HepG2 (cell line): ENCODE measurements around the gene PAXIP1. TPM values are rescaled to one million over a fixed set of nuclear protein-coding genes. Genes with fewer than 3 reads are reported as not detected.
A peak's percentile ranks its signal among the peaks of the same experiment; 100 is the strongest.

Source experiments
- ADNP ChIP-seq: sonication (generic); formaldehyde crosslinking; IDR thresholded peaks from 2 replicates; pipeline ENCODE4 v1.4.0; 2020; ENCODE audit warnings: missing genetic modification reagents
- ATRX ChIP-seq: sonication (generic); formaldehyde crosslinking; IDR thresholded peaks from 2 replicates; pipeline ENCODE4 v1.4.0; 2020; ENCODE audit warnings: missing genetic modification reagents, borderline replicate concordance
- CSRNP1 ChIP-seq: sonication (generic); formaldehyde crosslinking; IDR thresholded peaks from 2 replicates; pipeline ENCODE4 v1.8.1; 2023; ENCODE audit warnings: mild to moderate bottlenecking, missing genetic modification reagents
- DR1 ChIP-seq: sonication (generic); formaldehyde crosslinking; IDR thresholded peaks from 2 replicates; pipeline ENCODE4 v1.8.0; 2021; ENCODE audit warnings: mild to moderate bottlenecking, missing genetic modification reagents, inconsistent platforms
- IKZF5 ChIP-seq: IDR thresholded peaks from 2 replicates; pipeline ENCODE4 v1.6.1; 2018; ENCODE audit warnings: missing genetic modification reagents, mild to moderate bottlenecking, missing compliant biosample characterization
- KDM5A ChIP-seq: fragments of 200-600 bp; sonication (generic); IDR thresholded peaks from 2 replicates; pipeline ENCODE4 v1.7.0; 2018; ENCODE audit warnings: antibody characterized with exemption, mild to moderate bottlenecking, low read length, borderline replicate concordance
- NCOA2 ChIP-seq: sonication (generic); formaldehyde crosslinking; IDR thresholded peaks from 2 replicates; pipeline ENCODE4 v1.8.0; 2022; ENCODE audit warnings: inconsistent platforms
- RAD21 ChIP-seq: fragments of 450-650 bp; formaldehyde crosslinking; IDR thresholded peaks from 2 replicates; pipeline ENCODE4 v1.5.0; 2020; ENCODE audit warnings: mild to moderate bottlenecking
- SNAPC4 ChIP-seq: sonication (generic); formaldehyde crosslinking; IDR thresholded peaks from 2 replicates; pipeline ENCODE4 v1.4.0; 2020; ENCODE audit warnings: mild to moderate bottlenecking, missing genetic modification reagents
- TAF1 ChIP-seq: sonication (generic); formaldehyde crosslinking; IDR thresholded peaks from 2 replicates; pipeline ENCODE4 v1.4.0; 2020; ENCODE audit warnings: missing genetic modification reagents
- THAP9 ChIP-seq: sonication (generic); formaldehyde crosslinking; IDR thresholded peaks from 2 replicates; pipeline ENCODE4; 2020; ENCODE audit warnings: missing genetic modification reagents, mild to moderate bottlenecking, borderline replicate concordance
- TOE1 ChIP-seq: sonication (generic); formaldehyde crosslinking; IDR thresholded peaks from 2 replicates; pipeline ENCODE4 v1.4.0; 2020; ENCODE audit warnings: mild to moderate bottlenecking, missing genetic modification reagents
- ZEB1 ChIP-seq: IDR thresholded peaks from 2 replicates; pipeline ENCODE4 v1.6.1; 2012; ENCODE audit warnings: mild to moderate bottlenecking, low read depth, inconsistent platforms; ENCODE audit not compliant: insufficient replicate concordance
- ZNF160 ChIP-seq: sonication (generic); formaldehyde crosslinking; IDR thresholded peaks from 2 replicates; pipeline ENCODE4 v1.8.0; 2022; ENCODE audit warnings: mild to moderate bottlenecking, inconsistent platforms, missing genetic modification reagents
- ZNF235 ChIP-seq: sonication (generic); formaldehyde crosslinking; IDR thresholded peaks from 2 replicates; pipeline ENCODE4 v1.8.1; 2023; ENCODE audit warnings: mild to moderate bottlenecking, missing genetic modification reagents, borderline replicate concordance
- ZNF564 ChIP-seq: sonication (generic); formaldehyde crosslinking; IDR thresholded peaks from 2 replicates; pipeline ENCODE4 v1.8.1; 2023; ENCODE audit warnings: mild to moderate bottlenecking, missing genetic modification reagents
- ZNF773 ChIP-seq: sonication (generic); formaldehyde crosslinking; IDR thresholded peaks from 2 replicates; pipeline ENCODE4 v1.4.0; 2020; ENCODE audit warnings: missing genetic modification reagents, borderline replicate concordance
- polyA plus RNA-seq, 8 experiments: library from polyadenylated mRNA; depleted of rRNA in 3 of 8; stranded (reverse) in 7 of 8; unstranded in 1 of 8; fragments of >200 nt; fragmentation: Illumina TruSeq in 4 of 8; extraction: Trizol in 4 of 8; gene quantifications; 2 replicates each; pipeline versions ENCODE4 v1.2.1 to v1.2.3, GENCODE V29; 2011 to 2016; ENCODE audit warnings: low read depth in 4 of 8, missing spikeins in 1 of 8, mixed read lengths in 1 of 8; ENCODE audit not compliant: insufficient read depth in 1 of 8
- total RNA-seq, 5 experiments: library from RNA; depleted of rRNA; stranded (reverse); fragments of >200 nt; fragmentation: Illumina TruSeq; extraction: Trizol; gene quantifications; 2 replicates each; pipeline ENCODE4 v1.2.3, GENCODE V29; 2016; ENCODE audit warnings: low read depth in 1 of 5

The PAXIP1 gene
- total and polyA plus RNA-seq, 2 of the 13 experiments (the other 11 are each of a cell fraction or from before 2014, with no cell fraction given), result 11.6 to 16.2 TPM

- peak; percentile 50; the same call in 1 of the 2 replicates for TF ChIP-seq DR1 (CRISPR knock-in tag)
- TF ChIP-seq ZNF564 (CRISPR knock-in tag), result 0 out of 2 replicates have a peak, but pooled peaks have one; percentile 69
- no peak for TF ChIP-seq ATRX (CRISPR knock-in tag)
- peak; percentile 86; the same call in 1 of the 2 replicates for TF ChIP-seq CSRNP1 (CRISPR knock-in tag)
- no peak for TF ChIP-seq ZNF235 (CRISPR knock-in tag)
- no peak for TF ChIP-seq NCOA2 (CRISPR knock-in tag)
- TF ChIP-seq TAF1 (CRISPR knock-in tag), result peak; percentile 84
- no peak for TF ChIP-seq ADNP (CRISPR knock-in tag)
- 0 out of 2 replicates have a peak, but pooled peaks have one; percentile 5 for TF ChIP-seq RAD21 (CRISPR knock-in tag)
- TF ChIP-seq ZEB1, result peak; percentile 71
- no peak for TF ChIP-seq TOE1
- TF ChIP-seq THAP9 (CRISPR knock-in tag), result no peak
- TF ChIP-seq KDM5A, result peak; percentile 33; the same call in 1 of the 2 replicates
- TF ChIP-seq SNAPC4 (CRISPR knock-in tag), result no peak
- 0 out of 2 replicates have a peak, but pooled peaks have one; percentile 22 for TF ChIP-seq IKZF5 (CRISPR knock-in tag)
- peak; percentile 62; the same call in 1 of the 2 replicates for TF ChIP-seq ZNF773 (CRISPR knock-in tag)
- peak; percentile 57; the same call in 1 of the 2 replicates for TF ChIP-seq ZNF160 (CRISPR knock-in tag)
These were observed 671 bp upstream of the PAXIP1 start (continued) for GRCh38 chr7:155003376-155004214.
